A549 (cell line): ENCODE results near the gene HDGF. TPM values are rescaled to one million over a fixed set of nuclear protein-coding genes. Genes with fewer than 3 reads are reported as not detected.

Experiments used
- ATAC-seq, 2 experiments: fragments of 200-7000 bp in 1 of 2; fragments of >200 bp in 1 of 2; cut with Nextera tagmentation in 1 of 2; cut with Tn5 transposase in 1 of 2; 3 replicates each; pipeline versions ENCODE4 v1.8.0 to v1.9.1; 2018 to 2020; ENCODE audit warnings: mild to moderate bottlenecking in 1 of 2, moderate library complexity in 1 of 2
- CTCF ChIA-PET: fragments of 300-600 bp; sonication (Branson Sonifier 250); formaldehyde crosslinking; extraction: SDS; loops from one replicate; lab custom pipeline; 2021; ENCODE audit warnings: antibody characterized with exemption, inconsistent platforms; lab: Yijun Ruan, JAX
- POLR2A ChIA-PET: fragments of 350-600 bp; formaldehyde crosslinking; extraction: SDS; loops from one replicate; lab custom pipeline; 2021; ENCODE audit warnings: antibody characterized with exemption, inconsistent platforms; lab: Yijun Ruan, JAX
- DNase-seq, 2 experiments: peaks; one replicate each; pipeline versions ENCODE4 v3.0.0 to v3.0.0-alpha.2; 2011 to 2016; ENCODE audit warnings: low read depth in 1 of 2, low spot score in 1 of 2
- FAIRE-seq: peaks from 2 replicates; lab custom pipeline; 2011; peaks lifted over from hg19 to GRCh38; lab: Jason Lieb, UNC
- H3K27ac ChIP-seq, 2 experiments: fragments of >200 bp; sonication (Bioruptor Twin); formaldehyde crosslinking; 3 replicates each; pipeline ENCODE4 v1.5.1; 2016 to 2017
- H3K4me1 ChIP-seq: fragments of >200 bp; sonication (Bioruptor Twin); formaldehyde crosslinking; 3 replicates; pipeline ENCODE4 v1.6.1; 2016
- H3K4me2 ChIP-seq: fragments of >200 bp; sonication (Bioruptor Twin); formaldehyde crosslinking; 3 replicates; pipeline ENCODE4 v1.6.1; 2016
- H3K4me3 ChIP-seq: fragments of >200 bp; sonication (Bioruptor Twin); formaldehyde crosslinking; 3 replicates; pipeline ENCODE4 v1.5.1; 2016
- H3K9me3 ChIP-seq: fragments of >200 bp; sonication (Bioruptor Twin); formaldehyde crosslinking; 3 replicates; pipeline ENCODE4 v1.6.1; 2016
- BHLHE40 ChIP-seq: IDR thresholded peaks from 2 replicates; pipeline ENCODE4 v1.6.1; 2012; ENCODE audit warnings: low read depth, low read length, inconsistent platforms
- CBX8 ChIP-seq: fragments of 200-600 bp; sonication (generic); IDR thresholded peaks from 2 replicates; pipeline ENCODE4 v1.6.1; 2016
- CHD2 ChIP-seq: fragments of 150-350 bp; IDR thresholded peaks from 2 replicates; pipeline ENCODE4 v1.6.1; 2014; ENCODE audit warnings: low read length; ENCODE audit not compliant: partially characterized antibody
- CTCF ChIP-seq: fragments of >200 bp; sonication (Bioruptor Twin); formaldehyde crosslinking; IDR thresholded peaks from 3 replicates; pipeline ENCODE4 v1.5.1; 2016
- FOSL2 ChIP-seq, 2 experiments: fragments of 450-650 bp in 1 of 2; fragments of >200 bp in 1 of 2; sonication (Bioruptor Twin) in 1 of 2; formaldehyde crosslinking; IDR thresholded peaks; 2 replicates each; pipeline versions ENCODE4 v1.5.0 to v1.6.1; 2016 to 2020; ENCODE audit warnings: mild to moderate bottlenecking in 1 of 2, moderate library complexity in 1 of 2
- FOXS1 ChIP-seq: fragments of 250-450 bp; sonication (Bioruptor Pico); IDR thresholded peaks from 2 replicates; pipeline ENCODE4 v1.5.0; 2020; ENCODE audit warnings: mild to moderate bottlenecking, moderate library complexity
- GATA3 ChIP-seq: IDR thresholded peaks from 2 replicates; pipeline ENCODE4 v1.6.1; 2012; ENCODE audit warnings: borderline replicate concordance
- HOXB13 ChIP-seq: fragments of 250-450 bp; sonication (Bioruptor Pico); IDR thresholded peaks from 2 replicates; pipeline ENCODE4 v1.5.0; 2020; ENCODE audit warnings: low read depth, mild to moderate bottlenecking, moderate library complexity
- KDM1A ChIP-seq: fragments of 200-600 bp; sonication (generic); IDR thresholded peaks from 2 replicates; pipeline ENCODE4 v1.6.1; 2016; ENCODE audit warnings: low read depth, mild to moderate bottlenecking
- KDM5A ChIP-seq: fragments of 200-600 bp; sonication (generic); IDR thresholded peaks from 2 replicates; pipeline ENCODE4 v1.6.1; 2016; ENCODE audit warnings: antibody characterized with exemption, mild to moderate bottlenecking
- MAZ ChIP-seq: fragments of 150-350 bp; IDR thresholded peaks from 2 replicates; pipeline ENCODE4 v1.6.1; 2014; ENCODE audit warnings: antibody characterized with exemption, low read depth, low read length, borderline replicate concordance
- MYC ChIP-seq: IDR thresholded peaks from 2 replicates; pipeline ENCODE4 v1.6.1; 2012; ENCODE audit warnings: mild to moderate bottlenecking, inconsistent platforms, low read length, improper control_type of control experiment, borderline replicate concordance
- NFE2L2 ChIP-seq: fragments of 150-350 bp; conservative IDR thresholded peaks from 2 replicates; pipeline ENCODE4 v1.6.1; 2014; ENCODE audit warnings: low read length
- NPAS2 ChIP-seq: fragments of 250-450 bp; sonication (Bioruptor Pico); IDR thresholded peaks from 2 replicates; pipeline ENCODE4 v1.8.0; 2022; ENCODE audit warnings: mild to moderate bottlenecking, moderate library complexity, borderline replicate concordance
- NR3C1 ChIP-seq: fragments of >200 bp; sonication (Bioruptor Twin); formaldehyde crosslinking; IDR thresholded peaks from 3 replicates; pipeline ENCODE4 v1.6.1; 2017
- PBX3 ChIP-seq: IDR thresholded peaks from 2 replicates; pipeline ENCODE4 v1.6.1; 2012
- POLR2A ChIP-seq: IDR thresholded peaks from 2 replicates; pipeline ENCODE4 v1.6.1; 2012; ENCODE audit warnings: mild to moderate bottlenecking, low read length
- RARB ChIP-seq: fragments of 250-450 bp; sonication (Bioruptor Pico); IDR thresholded peaks from 2 replicates; pipeline ENCODE4 v1.8.0; 2021; ENCODE audit warnings: mild to moderate bottlenecking, moderate library complexity
- RCOR1 ChIP-seq: fragments of 150-350 bp; IDR thresholded peaks from 2 replicates; pipeline ENCODE4 v1.6.1; 2014; ENCODE audit warnings: antibody characterized with exemption, low read length, low read depth
- SMC3 ChIP-seq: fragments of >200 bp; sonication (Bioruptor Twin); formaldehyde crosslinking; IDR thresholded peaks from 3 replicates; pipeline ENCODE4 v1.6.1; 2018; ENCODE audit warnings: inconsistent platforms
- SREBF2 ChIP-seq: fragments of 450-650 bp; IDR thresholded peaks from 2 replicates; pipeline ENCODE4 v1.6.1; 2014; ENCODE audit warnings: mild to moderate bottlenecking, moderate library complexity
- TP53 ChIP-seq: fragments of 250-450 bp; sonication (Bioruptor Pico); IDR thresholded peaks from 2 replicates; pipeline ENCODE4 v1.5.0; 2021; ENCODE audit warnings: mild to moderate bottlenecking, moderate library complexity
- USF2 ChIP-seq: fragments of 450-650 bp; IDR thresholded peaks from 2 replicates; pipeline ENCODE4 v1.6.1; 2014; ENCODE audit warnings: antibody characterized with exemption
- ZSCAN20 ChIP-seq: fragments of 250-450 bp; sonication (Bioruptor Pico); IDR thresholded peaks from 2 replicates; pipeline ENCODE4 v1.8.0; 2022; ENCODE audit warnings: mild to moderate bottlenecking, moderate library complexity
- WGBS: methylation state at CpG from one replicate; pipeline ENCODE4 v1.1.6; 2017; ENCODE audit errors: missing lambda C conversion rate; 5-methylcytosine and 5-hydroxymethylcytosine counted together
- polyA plus RNA-seq, 4 experiments: library from polyadenylated mRNA; depleted of rRNA in 3 of 4; stranded (reverse); fragments of >200 nt; fragmentation: RNase III in 1 of 4; extraction: RNeasy Plus Mini Kit Qiagen cat#74134 plus additional on column Dnase treatment in 1 of 4; gene quantifications; 2 replicates in 3 of 4; 3 replicates in 1 of 4; pipeline ENCODE4 v1.2.3, GENCODE V29; 2011 to 2017
- TF ChIP-seq, protein P1 (sequence below): fragments of 250-450 bp; sonication (Bioruptor Pico); IDR thresholded peaks from 2 replicates; pipeline ENCODE4 v1.5.0; 2021; ENCODE audit warnings: mild to moderate bottlenecking, moderate library complexity, borderline replicate concordance
- TF ChIP-seq, protein P2 (sequence below): fragments of 250-450 bp; sonication (Bioruptor Pico); IDR thresholded peaks from 2 replicates; pipeline ENCODE4 v1.5.0; 2020; ENCODE audit warnings: low read depth, mild to moderate bottlenecking, moderate library complexity
- TF ChIP-seq, protein P3 (sequence below): fragments of >200 bp; sonication (Bioruptor Twin); formaldehyde crosslinking; IDR thresholded peaks from 2 replicates; pipeline ENCODE4 v1.6.1; 2016

The HDGF gene
- polyA plus RNA-seq, 2 of the 4 experiments (the other 2 are of a cell fraction), result 299 to 428 TPM

DNA sequence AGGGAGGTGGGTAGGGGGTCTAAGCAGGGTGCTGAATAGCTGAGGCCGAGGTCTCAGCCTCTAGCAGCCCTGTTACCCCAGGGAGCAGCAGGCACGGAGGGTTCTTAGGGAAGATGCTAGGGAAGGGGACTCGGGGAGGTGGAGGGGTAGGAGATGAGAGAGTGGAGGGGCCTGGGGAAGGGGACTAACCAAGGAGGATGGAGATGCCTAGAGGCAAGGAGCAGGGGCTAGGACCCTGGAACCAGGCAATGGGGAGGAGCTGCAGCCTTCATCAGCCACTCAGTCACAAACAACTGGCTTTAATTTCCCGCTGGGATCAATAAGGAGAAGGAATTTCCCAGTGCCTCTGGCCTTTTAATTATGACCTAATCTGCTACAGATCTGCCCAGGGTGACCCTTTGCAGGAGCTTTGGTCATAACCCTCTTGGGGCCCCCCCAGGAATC is 43.2 kb downstream of the HDGF start (continued):
- TF ChIP-seq PBX3 (no peak), KDM5A (no peak)

- Histone ChIP-seq H3K4me3 (no peak overlapping the region), H3K27ac (0 out of 6 replicates have a peak overlapping the region, but pooled peaks of 1 of the 2 experiments have one; percentile 12), H3K4me1 (peaks cover 69% of the 10 kb centered on the region), H3K4me2 (no peak overlapping the region), H3K9me3 (no peaks in the 10 kb centered on the region)
- no peak for TF ChIP-seq TP53 (CRISPR knock-in tag)
- TF ChIP-seq CBX8, result no peak
- TF ChIP-seq ZSCAN20 (CRISPR knock-in tag), result no peak
- TF ChIP-seq RCOR1, result no peak
- no peak for TF ChIP-seq SREBF2
- no peak for TF ChIP-seq KDM1A
- TF ChIP-seq POLR2A, result no peak
- no peak for TF ChIP-seq USF2
- no peak for TF ChIP-seq HOXB13
- no peak for TF ChIP-seq NPAS2 (CRISPR knock-in tag)
- TF ChIP-seq, protein P1, sequence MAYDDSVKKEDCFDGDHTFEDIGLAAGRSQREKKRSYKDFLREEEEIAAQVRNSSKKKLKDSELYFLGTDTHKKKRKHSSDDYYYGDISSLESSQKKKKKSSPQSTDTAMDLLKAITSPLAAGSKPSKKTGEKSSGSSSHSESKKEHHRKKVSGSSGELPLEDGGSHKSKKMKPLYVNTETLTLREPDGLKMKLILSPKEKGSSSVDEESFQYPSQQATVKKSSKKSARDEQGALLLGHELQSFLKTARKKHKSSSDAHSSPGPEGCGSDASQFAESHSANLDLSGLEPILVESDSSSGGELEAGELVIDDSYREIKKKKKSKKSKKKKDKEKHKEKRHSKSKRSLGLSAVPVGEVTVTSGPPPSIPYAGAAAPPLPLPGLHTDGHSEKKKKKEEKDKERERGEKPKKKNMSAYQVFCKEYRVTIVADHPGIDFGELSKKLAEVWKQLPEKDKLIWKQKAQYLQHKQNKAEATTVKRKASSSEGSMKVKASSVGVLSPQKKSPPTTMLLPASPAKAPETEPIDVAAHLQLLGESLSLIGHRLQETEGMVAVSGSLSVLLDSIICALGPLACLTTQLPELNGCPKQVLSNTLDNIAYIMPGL (CRISPR knock-in tag), result no peak
- TF ChIP-seq SMC3, result no peak
- TF ChIP-seq CHD2, result no peak
- ChIA-PET CTCF (interaction anchor here (0.6 to 52.1 kb wide), 7 partner anchors 9 to 791 kb away, joined by 3 to 2258 read pairs (median 30); partner anchors contain the start of genes CRABP2, INSRR, ISG20L2 and METTL25B), POLR2A (interaction anchor here (1.1 to 1.6 kb wide), 2 partner anchors 20 to 21 kb away, joined by 4 to 5 read pairs; partner anchors contain the start of genes ISG20L2 and METTL25B)
- WGBS, result 72% methylated on average over 7 of the region's 8 CpGs
- DNase-seq, result no peak
- no peak for ATAC-seq
- no peak for FAIRE-seq
Observed at GRCh38 chr1:156707417-156708217, 43.9 kb downstream of the HDGF start.

DNA sequence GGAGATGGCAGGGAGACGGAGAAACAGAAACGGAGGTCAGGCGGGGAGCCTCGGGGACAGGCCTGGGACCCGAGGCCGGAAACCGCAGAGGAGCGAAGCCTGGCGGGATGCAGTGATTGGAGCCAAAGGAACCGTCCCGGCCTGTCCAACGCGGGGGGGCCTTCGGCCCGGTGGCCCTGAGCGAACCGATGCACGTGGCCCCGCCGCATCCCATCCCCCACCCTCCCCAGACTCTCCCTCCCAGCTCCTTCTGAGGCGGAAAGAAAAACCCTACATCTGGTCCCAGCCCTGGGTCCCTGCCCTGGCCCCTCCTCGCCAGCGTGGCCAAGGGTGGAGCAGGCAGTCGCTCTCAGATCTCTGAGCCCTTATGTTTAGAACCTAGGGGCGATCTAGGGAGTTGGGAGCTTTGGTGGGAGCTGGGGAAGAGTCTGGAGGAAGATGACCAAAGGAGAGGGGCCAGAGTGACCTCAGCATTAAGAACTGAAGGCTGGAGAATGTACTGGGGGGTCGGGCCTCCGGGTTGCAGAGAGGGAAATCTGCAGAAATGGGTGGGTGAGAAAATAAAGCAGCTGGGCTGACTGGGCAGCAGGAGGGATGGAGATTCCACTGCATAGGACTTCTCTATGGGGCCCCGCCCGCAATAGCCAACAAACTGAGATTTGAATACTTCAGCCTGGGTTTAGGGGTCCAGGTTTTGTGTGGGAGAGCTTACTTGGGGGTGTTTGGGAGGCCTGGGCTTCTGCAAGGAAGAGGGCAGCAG is 44.6 kb downstream of the HDGF start:
- H3K27ac ChIP-seq, result peak overlapping the region in 1 of 2 experiments; percentile 86; a peak in 1 of 6 replicates
- WGBS, result 75% methylated on average over 28 of the region's 29 CpGs
- no peak for DNase-seq
- ChIA-PET CTCF (interaction anchor here (0.6 to 52.1 kb wide), 18 partner anchors 10 to 790 kb away, joined by 3 to 2258 read pairs (median 4); partner anchors contain the start of genes CRABP2, INSRR, ISG20L2 and METTL25B), POLR2A (interaction anchor here (0.7 to 1.6 kb wide), 3 partner anchors 18 to 45 kb away, joined by 3 to 5 read pairs (median 5); partner anchors contain the start of genes ISG20L2 and METTL25B)
- no peak overlapping the region for H3K4me3 ChIP-seq
- no peak for FAIRE-seq
- no peaks in the 10 kb centered on the region for H3K9me3 ChIP-seq
- peaks cover 68% of the 10 kb centered on the region for H3K4me1 ChIP-seq
- H3K4me2 ChIP-seq, result peak overlapping the region; percentile 99; the same call in 2 of the 3 replicates
- ATAC-seq, result peak in 1 of 2 experiments; percentile 4; a peak in 1 of 6 replicates
- TF ChIP-seq MAZ (no peak), GATA3 (no peak), FOXS1 (CRISPR knock-in tag) (no peak), NR3C1 (no peak), BHLHE40 (no peak), FOSL2 (IDR thresholded peaks at IDR 0.05) (no peak), FOSL2 (CRISPR knock-in tag; IDR thresholded peaks at IDR 0.05) (no peak), CBX8 (no peak), CTCF (no peak), NFE2L2 (no peak), MYC (no peak), RARB (CRISPR knock-in tag) (no peak), TP53 (CRISPR knock-in tag) (no peak)
- TF ChIP-seq, protein P2, sequence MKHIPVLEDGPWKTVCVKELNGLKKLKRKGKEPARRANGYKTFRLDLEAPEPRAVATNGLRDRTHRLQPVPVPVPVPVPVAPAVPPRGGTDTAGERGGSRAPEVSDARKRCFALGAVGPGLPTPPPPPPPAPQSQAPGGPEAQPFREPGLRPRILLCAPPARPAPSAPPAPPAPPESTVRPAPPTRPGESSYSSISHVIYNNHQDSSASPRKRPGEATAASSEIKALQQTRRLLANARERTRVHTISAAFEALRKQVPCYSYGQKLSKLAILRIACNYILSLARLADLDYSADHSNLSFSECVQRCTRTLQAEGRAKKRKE, result no peak
- TF ChIP-seq, protein P3, sequence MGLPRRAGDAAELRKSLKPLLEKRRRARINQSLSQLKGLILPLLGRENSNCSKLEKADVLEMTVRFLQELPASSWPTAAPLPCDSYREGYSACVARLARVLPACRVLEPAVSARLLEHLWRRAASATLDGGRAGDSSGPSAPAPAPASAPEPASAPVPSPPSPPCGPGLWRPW, result no peak
